SU-DHL-6 (cell line): Measurements from ENCODE around the gene DICER1.

Experiments used
- EZH2phosphoT487 ChIP-seq: fragments of 200-600 bp; sonication (generic), shearing (Covaris generic); conservative IDR thresholded peaks from 2 replicates; pipeline ENCODE4 v1.6.1; 2018; ENCODE audit warnings: mild to moderate bottlenecking, antibody characterized with exemption, low read length, moderate library complexity, mixed read lengths
- TF ChIP-seq, protein P1 (sequence below): fragments of 200-600 bp; sonication (generic); IDR thresholded peaks from one replicate; pipeline ENCODE4 v1.5.1; 2017; ENCODE audit warnings: antibody characterized with exemption, mild to moderate bottlenecking, low read length, moderate library complexity; ENCODE audit not compliant: insufficient read depth, poor library complexity, severe bottlenecking

DNA sequence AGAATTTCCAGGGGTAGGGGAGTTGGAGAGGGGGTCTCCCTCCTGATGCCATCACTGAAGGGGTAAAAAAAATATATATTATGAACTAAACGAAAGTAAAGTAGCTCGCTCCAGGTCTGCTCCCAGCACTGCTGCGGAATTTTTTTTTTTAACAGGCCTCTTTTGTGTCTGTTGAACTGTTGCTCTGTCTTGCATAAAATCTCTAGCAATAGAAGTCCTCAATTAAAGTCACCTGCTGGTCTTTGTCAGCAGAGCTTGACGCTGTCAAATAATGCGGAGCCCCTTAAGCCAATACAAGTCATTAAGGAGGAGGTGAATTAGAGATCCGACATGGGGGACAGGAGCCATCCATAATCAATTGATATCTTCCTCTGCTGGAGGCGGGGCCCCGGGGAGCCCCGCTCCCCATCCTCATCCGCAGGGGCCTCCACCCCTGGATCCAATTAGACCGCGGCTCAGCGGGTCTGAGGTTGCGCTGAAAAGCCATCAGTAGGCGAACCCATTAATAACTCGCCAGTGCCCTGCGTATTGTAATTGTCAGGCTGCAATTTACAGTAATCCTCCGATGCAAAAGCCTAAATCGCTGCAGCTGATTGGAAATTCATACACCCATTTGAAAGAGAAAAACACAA, 85.6 kb downstream of the DICER1 start:
- TF ChIP-seq EZH2phosphoT487, result no peak
- TF ChIP-seq, protein P1, sequence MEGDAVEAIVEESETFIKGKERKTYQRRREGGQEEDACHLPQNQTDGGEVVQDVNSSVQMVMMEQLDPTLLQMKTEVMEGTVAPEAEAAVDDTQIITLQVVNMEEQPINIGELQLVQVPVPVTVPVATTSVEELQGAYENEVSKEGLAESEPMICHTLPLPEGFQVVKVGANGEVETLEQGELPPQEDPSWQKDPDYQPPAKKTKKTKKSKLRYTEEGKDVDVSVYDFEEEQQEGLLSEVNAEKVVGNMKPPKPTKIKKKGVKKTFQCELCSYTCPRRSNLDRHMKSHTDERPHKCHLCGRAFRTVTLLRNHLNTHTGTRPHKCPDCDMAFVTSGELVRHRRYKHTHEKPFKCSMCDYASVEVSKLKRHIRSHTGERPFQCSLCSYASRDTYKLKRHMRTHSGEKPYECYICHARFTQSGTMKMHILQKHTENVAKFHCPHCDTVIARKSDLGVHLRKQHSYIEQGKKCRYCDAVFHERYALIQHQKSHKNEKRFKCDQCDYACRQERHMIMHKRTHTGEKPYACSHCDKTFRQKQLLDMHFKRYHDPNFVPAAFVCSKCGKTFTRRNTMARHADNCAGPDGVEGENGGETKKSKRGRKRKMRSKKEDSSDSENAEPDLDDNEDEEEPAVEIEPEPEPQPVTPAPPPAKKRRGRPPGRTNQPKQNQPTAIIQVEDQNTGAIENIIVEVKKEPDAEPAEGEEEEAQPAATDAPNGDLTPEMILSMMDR, result no peak
